Endothelial cell of umbilical vein (primary cell): ENCODE measurements around the gene TLX1. TPM values are rescaled to one million over a fixed set of nuclear protein-coding genes. Genes with fewer than 3 reads are reported as not detected.

Experiments used
- BruUV-seq: library from RNA; stranded (reverse); fragments of 400-500 nt; replicated peaks from 2 replicates; lab custom pipeline; 2021; lab: Mats Ljungman, UMichigan
- CTCF ChIA-PET: fragments of 300-600, 350-600 bp; sonication (Branson Sonifier 250); formaldehyde crosslinking; loops from one replicate; lab custom pipeline; 2021; ENCODE audit warnings: antibody characterized with exemption, inconsistent platforms; lab: Charles Lee
- POLR2A ChIA-PET: fragments of 300-600, 350-600 bp; sonication (Branson Sonifier 250); formaldehyde crosslinking; loops from one replicate; lab custom pipeline; 2021; ENCODE audit warnings: antibody characterized with exemption, inconsistent platforms; lab: Charles Lee
- DNase-seq: peaks from one replicate; pipeline ENCODE4 v3.0.0-alpha.2; 2011; ENCODE audit warnings: low read depth, low spot score
- FAIRE-seq: peaks from 2 replicates; lab custom pipeline; 2011; peaks lifted over from hg19 to GRCh38; lab: Jason Lieb, UNC
- H2AFZ ChIP-seq: 2 replicates; pipeline ENCODE4 v1.6.0; 2012; ENCODE audit warnings: low read depth, low read length, control low read depth, inconsistent platforms
- H3K27ac ChIP-seq: 2 replicates; pipeline ENCODE4 v1.5.1; 2011; ENCODE audit warnings: low read depth, mild to moderate bottlenecking, control low read depth, low read length, moderate library complexity; ENCODE audit not compliant: insufficient read depth
- H3K27me3 ChIP-seq, 2 experiments: 2 replicates each; pipeline versions ENCODE4 v1.6.0 to v1.6.1; 2011; ENCODE audit warnings: low read length in 2 of 2, mixed read lengths in 1 of 2; ENCODE audit not compliant: control insufficient read depth in 2 of 2, insufficient read depth in 2 of 2
- H3K36me3 ChIP-seq, 2 experiments: 2 replicates in 1 of 2; 3 replicates in 1 of 2; pipeline ENCODE4 v1.5.1; 2011; ENCODE audit warnings: low read length in 2 of 2, mild to moderate bottlenecking in 1 of 2, moderate library complexity in 1 of 2; ENCODE audit not compliant: control insufficient read depth in 2 of 2, insufficient read depth in 2 of 2; ENCODE audit errors: extremely low read depth in 1 of 2
- H3K4me1 ChIP-seq: 3 replicates; pipeline ENCODE4 v1.5.1; 2011; ENCODE audit warnings: mild to moderate bottlenecking, low read length; ENCODE audit not compliant: control insufficient read depth, insufficient read depth; ENCODE audit errors: extremely low read depth
- H3K4me2 ChIP-seq: 2 replicates; pipeline ENCODE4 v1.6.1; 2011; ENCODE audit warnings: low read length, control low read depth, mixed read lengths; ENCODE audit not compliant: insufficient read depth
- H3K4me3 ChIP-seq, 3 experiments: fragments of 200-600 bp in 1 of 3; sonication (generic), shearing (Covaris generic) in 1 of 3; replicated peaks in 1 of 3; 2 replicates each; pipeline ENCODE4 v1.5.1; 2011 to 2016; ENCODE audit warnings: control low read depth in 3 of 3, low read length in 3 of 3, mild to moderate bottlenecking in 2 of 3, inconsistent platforms in 1 of 3, low read depth in 1 of 3, moderate library complexity in 1 of 3; ENCODE audit not compliant: insufficient read depth in 1 of 3
- H3K79me2 ChIP-seq: 2 replicates; pipeline ENCODE4 v1.6.0; 2012; ENCODE audit warnings: low read length, inconsistent platforms; ENCODE audit not compliant: control insufficient read depth, insufficient read depth
- H3K9ac ChIP-seq: replicated peaks from 2 replicates; pipeline ENCODE3; 2011; ENCODE audit warnings: low read length, control low read depth; ENCODE audit not compliant: insufficient read depth; ENCODE audit errors: extremely low read depth
- H3K9me1 ChIP-seq: replicated peaks from 3 replicates; pipeline ENCODE4 v1.6.0; 2011; ENCODE audit warnings: mild to moderate bottlenecking, low read length; ENCODE audit not compliant: control insufficient read depth, insufficient read depth; ENCODE audit errors: extremely low read depth
- H3K9me3 ChIP-seq: replicated peaks from 2 replicates; pipeline ENCODE4 v1.5.1; 2012; ENCODE audit warnings: low read length, inconsistent platforms; ENCODE audit not compliant: control insufficient read depth, insufficient read depth
- H4K20me1 ChIP-seq: replicated peaks from 2 replicates; pipeline ENCODE3; 2011; ENCODE audit warnings: mild to moderate bottlenecking, low read length; ENCODE audit not compliant: control insufficient read depth, insufficient read depth; ENCODE audit errors: extremely low read depth
- FOS ChIP-seq: IDR thresholded peaks from 2 replicates; pipeline ENCODE4 v1.6.1; 2011; ENCODE audit warnings: mild to moderate bottlenecking, low read length, moderate library complexity, borderline replicate concordance; ENCODE audit not compliant: insufficient read depth
- JUN ChIP-seq: IDR thresholded peaks from 2 replicates; pipeline ENCODE4 v1.6.1; 2011; ENCODE audit warnings: borderline replicate concordance, low read depth; ENCODE audit not compliant: insufficient read length, insufficient read depth
- POLR2A ChIP-seq: IDR thresholded peaks from 2 replicates; pipeline ENCODE4 v1.6.1; 2012; ENCODE audit warnings: low read depth, mild to moderate bottlenecking, control low read depth, low read length
- dilution Hi-C: fragments of 300-500 bp; cut with MboI; formaldehyde crosslinking; loops from one replicate; pipeline ENCODE4 v1.15.0; 2019; ENCODE audit warnings: low sequenced_read_pairs; ENCODE audit not compliant: extremely low pct_ligation_motif_present
- intact Hi-C: fragments of 100-400 bp; cut with micrococcal nuclease; formaldehyde crosslinking; loops from one replicate; pipeline ENCODE4 v1.10.0; 2022
- polyA plus RNA-seq, 4 experiments: library from polyadenylated mRNA; depleted of rRNA in 3 of 4; stranded (reverse) in 3 of 4; unstranded in 1 of 4; fragments of >200 nt; gene quantifications; 2 replicates each; pipeline versions ENCODE4 v1.2.1 to v1.2.3, GENCODE V29; 2011 to 2012; ENCODE audit warnings: missing spikeins in 1 of 4
- total RNA-seq: library from RNA; stranded (reverse); gene quantifications from 2 replicates; pipeline ENCODE4 v1.2.3, GENCODE V29; 2021
- TF ChIP-seq, protein P1 (sequence below), 2 donors: IDR thresholded peaks; 1 replicate in 1 of 2; 2 replicates in 1 of 2; pipeline ENCODE4 v1.5.1; 2011; ENCODE audit warnings: low read length in 2 of 2, mild to moderate bottlenecking in 2 of 2, moderate library complexity in 2 of 2, control low read depth in 1 of 2, inconsistent platforms in 1 of 2, low read depth in 1 of 2; ENCODE audit not compliant: insufficient read depth in 1 of 2; ENCODE audit errors: extremely low read depth in 1 of 2

Gene TLX1
- total and polyA plus RNA-seq, 2 donors (not counting 3 experiments of a cell fraction or from before 2014, with no cell fraction given): not detected

DNA sequence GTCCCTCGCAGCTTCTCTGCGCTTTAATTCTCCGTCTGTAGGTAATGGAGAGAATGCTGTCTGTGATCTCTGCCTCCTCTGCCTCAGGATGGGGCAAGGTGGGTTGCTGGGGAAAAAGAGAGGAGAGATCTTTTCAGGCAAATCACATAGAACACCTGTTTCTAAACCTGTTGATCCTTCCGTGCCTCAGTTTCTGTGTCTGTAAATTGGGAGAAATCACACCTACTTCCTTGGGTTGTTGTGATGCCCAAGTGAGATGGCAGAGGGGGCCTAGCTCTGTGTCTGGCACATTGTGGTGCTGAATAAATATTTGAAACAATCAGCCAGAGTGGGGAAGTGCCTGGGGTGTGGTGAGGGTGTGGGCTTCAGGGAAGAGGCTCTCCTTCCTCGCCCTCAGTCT lies 40.5 kb upstream of the TLX1 start:
- peaks cover 28 to 32% of the 10 kb centered on the region in 2 experiments for H3K27me3 ChIP-seq

More for the DNA sequence above, 40.5 kb upstream of the TLX1 start:
- POLR2A ChIA-PET: no interaction called here
- dilution Hi-C loops (no loop called here), intact Hi-C loops (no loop called here)
- Histone ChIP-seq H3K4me2 (no peak overlapping the region), H3K27ac (no peak overlapping the region), H3K4me1 (no peaks in the 10 kb centered on the region), H3K9me3 (no peaks in the 10 kb centered on the region), H2AFZ (no peak overlapping the region), H3K79me2 (no peaks in the 10 kb centered on the region), H4K20me1 (no peaks in the 10 kb centered on the region), H3K9ac (no peak overlapping the region), H3K36me3 (no peaks in the 10 kb centered on the region), H3K9me1 (no peaks in the 10 kb centered on the region), H3K4me3 (no peak overlapping the region)
- TF ChIP-seq, protein P1, sequence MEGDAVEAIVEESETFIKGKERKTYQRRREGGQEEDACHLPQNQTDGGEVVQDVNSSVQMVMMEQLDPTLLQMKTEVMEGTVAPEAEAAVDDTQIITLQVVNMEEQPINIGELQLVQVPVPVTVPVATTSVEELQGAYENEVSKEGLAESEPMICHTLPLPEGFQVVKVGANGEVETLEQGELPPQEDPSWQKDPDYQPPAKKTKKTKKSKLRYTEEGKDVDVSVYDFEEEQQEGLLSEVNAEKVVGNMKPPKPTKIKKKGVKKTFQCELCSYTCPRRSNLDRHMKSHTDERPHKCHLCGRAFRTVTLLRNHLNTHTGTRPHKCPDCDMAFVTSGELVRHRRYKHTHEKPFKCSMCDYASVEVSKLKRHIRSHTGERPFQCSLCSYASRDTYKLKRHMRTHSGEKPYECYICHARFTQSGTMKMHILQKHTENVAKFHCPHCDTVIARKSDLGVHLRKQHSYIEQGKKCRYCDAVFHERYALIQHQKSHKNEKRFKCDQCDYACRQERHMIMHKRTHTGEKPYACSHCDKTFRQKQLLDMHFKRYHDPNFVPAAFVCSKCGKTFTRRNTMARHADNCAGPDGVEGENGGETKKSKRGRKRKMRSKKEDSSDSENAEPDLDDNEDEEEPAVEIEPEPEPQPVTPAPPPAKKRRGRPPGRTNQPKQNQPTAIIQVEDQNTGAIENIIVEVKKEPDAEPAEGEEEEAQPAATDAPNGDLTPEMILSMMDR (IDR thresholded peaks at IDR 0.05; ENCODE audit: extremely low read depth in 1 of 2, insufficient read depth in 1 of 2, low read depth in 1 of 2, low read length in 2 of 2): no peak
- TF ChIP-seq POLR2A: no peak
- no peak for TF ChIP-seq FOS
- no peak for TF ChIP-seq JUN
- CTCF ChIA-PET: interaction anchor here (3.3 kb wide), 1 partner anchor 11 kb away, joined by 16 read pairs; no protein-coding TSS in a partner anchor
- FAIRE-seq: no peak
- no peak for DNase-seq
- BruUV-seq: no TSS peak
